HL-60 (cell line): ENCODE data around the gene GNAI2.

Experiments used
- POLR2AphosphoS5 ChIP-seq: IDR thresholded peaks from 2 replicates; pipeline ENCODE4 v1.6.1; 2012; ENCODE audit warnings: low read depth
- SPI1 ChIP-seq: IDR thresholded peaks from 2 replicates; pipeline ENCODE4 v1.6.1; 2012; ENCODE audit warnings: low read depth, mild to moderate bottlenecking, borderline replicate concordance
- TF ChIP-seq, protein P1 (sequence below): IDR thresholded peaks from one replicate; pipeline ENCODE4 v1.5.1; 2011; ENCODE audit warnings: low read length, control low read depth, inconsistent platforms; ENCODE audit not compliant: insufficient read depth
- TF ChIP-seq, protein P2 (sequence below): IDR thresholded peaks from 2 replicates; pipeline ENCODE4 v1.6.1; 2012; ENCODE audit warnings: low read depth; ENCODE audit not compliant: insufficient replicate concordance

DNA sequence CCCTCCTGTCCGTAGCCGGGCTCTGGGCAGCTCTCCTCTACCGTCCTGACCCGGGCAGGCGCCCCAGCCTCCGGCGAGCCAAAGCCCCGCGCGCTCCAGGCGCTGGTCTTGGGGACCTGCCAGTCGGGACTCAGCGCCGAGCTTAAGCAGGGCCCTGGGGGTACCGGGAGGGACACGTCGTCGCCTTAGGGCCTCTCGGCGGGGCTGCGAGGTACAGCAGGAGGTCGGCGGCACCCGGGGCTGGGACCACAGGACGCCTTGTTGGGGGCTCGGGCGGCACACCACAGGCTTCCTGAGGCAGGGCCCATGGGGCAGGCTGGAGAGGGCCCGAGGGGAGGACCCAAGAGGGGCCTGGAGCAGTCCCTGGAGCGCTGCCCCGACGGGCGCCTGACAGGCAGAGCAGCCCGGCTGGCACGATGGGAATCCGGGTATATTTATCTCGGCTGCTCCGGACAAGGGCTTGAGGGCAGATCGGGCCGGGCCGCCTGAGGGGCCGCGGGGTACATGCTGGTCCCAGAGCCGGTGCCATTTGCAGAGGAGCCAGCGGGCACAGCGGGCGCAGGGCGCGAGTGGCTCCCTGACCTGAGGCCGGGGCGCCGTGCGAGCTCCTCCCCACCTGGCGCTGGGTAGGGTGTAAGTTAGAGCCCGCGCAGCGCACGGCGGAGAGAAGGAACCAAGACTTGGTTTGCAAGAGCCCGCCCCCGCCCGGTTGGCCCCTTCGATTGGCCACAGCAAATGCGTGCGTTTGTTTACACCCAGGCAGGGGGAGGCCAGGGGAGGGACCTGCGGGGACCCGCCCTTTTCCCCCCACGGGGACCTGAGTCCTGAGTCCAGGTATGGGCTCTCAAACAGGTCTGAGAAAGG, 30.4 kb upstream of the GNAI2 start:
- TF ChIP-seq, protein P1, sequence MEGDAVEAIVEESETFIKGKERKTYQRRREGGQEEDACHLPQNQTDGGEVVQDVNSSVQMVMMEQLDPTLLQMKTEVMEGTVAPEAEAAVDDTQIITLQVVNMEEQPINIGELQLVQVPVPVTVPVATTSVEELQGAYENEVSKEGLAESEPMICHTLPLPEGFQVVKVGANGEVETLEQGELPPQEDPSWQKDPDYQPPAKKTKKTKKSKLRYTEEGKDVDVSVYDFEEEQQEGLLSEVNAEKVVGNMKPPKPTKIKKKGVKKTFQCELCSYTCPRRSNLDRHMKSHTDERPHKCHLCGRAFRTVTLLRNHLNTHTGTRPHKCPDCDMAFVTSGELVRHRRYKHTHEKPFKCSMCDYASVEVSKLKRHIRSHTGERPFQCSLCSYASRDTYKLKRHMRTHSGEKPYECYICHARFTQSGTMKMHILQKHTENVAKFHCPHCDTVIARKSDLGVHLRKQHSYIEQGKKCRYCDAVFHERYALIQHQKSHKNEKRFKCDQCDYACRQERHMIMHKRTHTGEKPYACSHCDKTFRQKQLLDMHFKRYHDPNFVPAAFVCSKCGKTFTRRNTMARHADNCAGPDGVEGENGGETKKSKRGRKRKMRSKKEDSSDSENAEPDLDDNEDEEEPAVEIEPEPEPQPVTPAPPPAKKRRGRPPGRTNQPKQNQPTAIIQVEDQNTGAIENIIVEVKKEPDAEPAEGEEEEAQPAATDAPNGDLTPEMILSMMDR = no peak
- TF ChIP-seq POLR2AphosphoS5 (no peak), SPI1 (no peak)
- TF ChIP-seq, protein P2, sequence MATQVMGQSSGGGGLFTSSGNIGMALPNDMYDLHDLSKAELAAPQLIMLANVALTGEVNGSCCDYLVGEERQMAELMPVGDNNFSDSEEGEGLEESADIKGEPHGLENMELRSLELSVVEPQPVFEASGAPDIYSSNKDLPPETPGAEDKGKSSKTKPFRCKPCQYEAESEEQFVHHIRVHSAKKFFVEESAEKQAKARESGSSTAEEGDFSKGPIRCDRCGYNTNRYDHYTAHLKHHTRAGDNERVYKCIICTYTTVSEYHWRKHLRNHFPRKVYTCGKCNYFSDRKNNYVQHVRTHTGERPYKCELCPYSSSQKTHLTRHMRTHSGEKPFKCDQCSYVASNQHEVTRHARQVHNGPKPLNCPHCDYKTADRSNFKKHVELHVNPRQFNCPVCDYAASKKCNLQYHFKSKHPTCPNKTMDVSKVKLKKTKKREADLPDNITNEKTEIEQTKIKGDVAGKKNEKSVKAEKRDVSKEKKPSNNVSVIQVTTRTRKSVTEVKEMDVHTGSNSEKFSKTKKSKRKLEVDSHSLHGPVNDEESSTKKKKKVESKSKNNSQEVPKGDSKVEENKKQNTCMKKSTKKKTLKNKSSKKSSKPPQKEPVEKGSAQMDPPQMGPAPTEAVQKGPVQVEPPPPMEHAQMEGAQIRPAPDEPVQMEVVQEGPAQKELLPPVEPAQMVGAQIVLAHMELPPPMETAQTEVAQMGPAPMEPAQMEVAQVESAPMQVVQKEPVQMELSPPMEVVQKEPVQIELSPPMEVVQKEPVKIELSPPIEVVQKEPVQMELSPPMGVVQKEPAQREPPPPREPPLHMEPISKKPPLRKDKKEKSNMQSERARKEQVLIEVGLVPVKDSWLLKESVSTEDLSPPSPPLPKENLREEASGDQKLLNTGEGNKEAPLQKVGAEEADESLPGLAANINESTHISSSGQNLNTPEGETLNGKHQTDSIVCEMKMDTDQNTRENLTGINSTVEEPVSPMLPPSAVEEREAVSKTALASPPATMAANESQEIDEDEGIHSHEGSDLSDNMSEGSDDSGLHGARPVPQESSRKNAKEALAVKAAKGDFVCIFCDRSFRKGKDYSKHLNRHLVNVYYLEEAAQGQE = no peak
